HS-27A (cell line): ENCODE data around the gene FOXP2.
A peak's percentile ranks its signal among the peaks of the same experiment; 100 is the strongest.

Source experiments
- DNase-seq: peaks from one replicate; pipeline ENCODE4 v3.0.0-alpha.2; 2012; ENCODE audit warnings: low read depth, missing footprints

FOXP2 gene

GRCh38 chr7:114653364-114654088 lies 238.9 kb downstream of the FOXP2 start:
- no peak for DNase-seq

- no peak for DNase-seq
Measured at GRCh38 chr7:114656466-114656865, 241.9 kb downstream of the FOXP2 start.

- no peak for DNase-seq
Measured at GRCh38 chr7:114657279-114657678, 242.7 kb downstream of the FOXP2 start.

- no peak for DNase-seq
Measured at GRCh38 chr7:114658216-114658615, 243.6 kb downstream of the FOXP2 start.

- DNase-seq = no peak
Measured at GRCh38 chr7:114659409-114660125, 245.0 kb downstream of the FOXP2 start.

GRCh38 chr7:114660126-114660486 lies 245.5 kb downstream of the FOXP2 start:
- DNase-seq = no peak

- DNase-seq = no peak
Measured at GRCh38 chr7:114660753-114661152, 246.1 kb downstream of the FOXP2 start.

- DNase-seq = no peak
Measured at GRCh38 chr7:114662002-114662677, 247.5 kb downstream of the FOXP2 start.

- no peak for DNase-seq
Measured at GRCh38 chr7:114663502-114663901, 248.9 kb downstream of the FOXP2 start.

GRCh38 chr7:114670676-114671075 lies 256.1 kb downstream of the FOXP2 start:
- DNase-seq = no peak

- no peak for DNase-seq
Measured at GRCh38 chr7:114671563-114672123, 257.0 kb downstream of the FOXP2 start.

GRCh38 chr7:114678116-114678515 lies 263.5 kb downstream of the FOXP2 start:
- no peak for DNase-seq

- no peak for DNase-seq
Measured at GRCh38 chr7:114687238-114687637, 272.6 kb downstream of the FOXP2 start.

- no peak for DNase-seq
Measured at GRCh38 chr7:114688443-114689055, 273.9 kb downstream of the FOXP2 start.

GRCh38 chr7:114689406-114689805 lies 274.8 kb downstream of the FOXP2 start:
- no peak for DNase-seq

- no peak for DNase-seq
Measured at GRCh38 chr7:114691605-114692004, 277.0 kb downstream of the FOXP2 start.

GRCh38 chr7:114695182-114695581 lies 280.6 kb downstream of the FOXP2 start:
- DNase-seq = no peak

GRCh38 chr7:114700247-114700928 lies 285.8 kb downstream of the FOXP2 start:
- DNase-seq = no peak

GRCh38 chr7:114703677-114704076 lies 289.1 kb downstream of the FOXP2 start:
- DNase-seq = peak; percentile 14

- DNase-seq = no peak
Measured at GRCh38 chr7:114708646-114709045, 294.0 kb downstream of the FOXP2 start.

- DNase-seq = no peak
Measured at GRCh38 chr7:114710499-114710898, 295.9 kb downstream of the FOXP2 start.

GRCh38 chr7:114711241-114711640 lies 296.6 kb downstream of the FOXP2 start:
- no peak for DNase-seq
